DND-41 (cell line): ENCODE data around the gene CDK12.

Source experiments
- EZH2 ChIP-seq: IDR thresholded peaks from 3 replicates; pipeline ENCODE4 v1.6.1; 2012; ENCODE audit warnings: borderline replicate concordance, low read depth, mild to moderate bottlenecking, moderate library complexity, low read length, inconsistent platforms; ENCODE audit not compliant: severe bottlenecking
- TF ChIP-seq, protein P1 (sequence below): IDR thresholded peaks from 2 replicates; pipeline ENCODE4 v1.5.1; 2012; ENCODE audit warnings: borderline replicate concordance, low read length, moderate library complexity, mild to moderate bottlenecking; ENCODE audit not compliant: poor library complexity, severe bottlenecking; ENCODE audit errors: extremely low read depth

GRCh38 chr17:39536468-39536867 lies 75.2 kb downstream of the CDK12 start:
- TF ChIP-seq, protein P1, sequence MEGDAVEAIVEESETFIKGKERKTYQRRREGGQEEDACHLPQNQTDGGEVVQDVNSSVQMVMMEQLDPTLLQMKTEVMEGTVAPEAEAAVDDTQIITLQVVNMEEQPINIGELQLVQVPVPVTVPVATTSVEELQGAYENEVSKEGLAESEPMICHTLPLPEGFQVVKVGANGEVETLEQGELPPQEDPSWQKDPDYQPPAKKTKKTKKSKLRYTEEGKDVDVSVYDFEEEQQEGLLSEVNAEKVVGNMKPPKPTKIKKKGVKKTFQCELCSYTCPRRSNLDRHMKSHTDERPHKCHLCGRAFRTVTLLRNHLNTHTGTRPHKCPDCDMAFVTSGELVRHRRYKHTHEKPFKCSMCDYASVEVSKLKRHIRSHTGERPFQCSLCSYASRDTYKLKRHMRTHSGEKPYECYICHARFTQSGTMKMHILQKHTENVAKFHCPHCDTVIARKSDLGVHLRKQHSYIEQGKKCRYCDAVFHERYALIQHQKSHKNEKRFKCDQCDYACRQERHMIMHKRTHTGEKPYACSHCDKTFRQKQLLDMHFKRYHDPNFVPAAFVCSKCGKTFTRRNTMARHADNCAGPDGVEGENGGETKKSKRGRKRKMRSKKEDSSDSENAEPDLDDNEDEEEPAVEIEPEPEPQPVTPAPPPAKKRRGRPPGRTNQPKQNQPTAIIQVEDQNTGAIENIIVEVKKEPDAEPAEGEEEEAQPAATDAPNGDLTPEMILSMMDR = no peak
- TF ChIP-seq EZH2 = no peak
